Parathyroid adenoma (tissue), 2 donors: ENCODE measurements around the gene MFN1.

Experiments
- H2AFZ ChIP-seq: fragments of 300-600 bp; sonication (generic); one replicate; pipeline ENCODE4 v1.7.0; 2017; ENCODE audit warnings: antibody characterized with exemption, mild to moderate bottlenecking
- H3K27ac ChIP-seq: fragments of 300-600 bp; sonication (generic); one replicate; pipeline ENCODE4 v1.7.0; 2017
- H3K27me3 ChIP-seq: fragments of 300-600 bp; sonication (generic); one replicate; pipeline ENCODE4 v1.7.0; 2017; ENCODE audit warnings: low read length; ENCODE audit not compliant: control insufficient read depth, insufficient read depth
- H3K36me3 ChIP-seq: fragments of 300-600 bp; sonication (generic); one replicate; pipeline ENCODE4 v1.7.0; 2017; ENCODE audit warnings: low read length; ENCODE audit not compliant: control insufficient read depth, insufficient read depth
- H3K4me1 ChIP-seq: fragments of 300-600 bp; sonication (generic); one replicate; pipeline ENCODE4 v1.7.0; 2017; ENCODE audit warnings: control low read depth
- H3K4me2 ChIP-seq: fragments of 300-600 bp; sonication (generic); one replicate; pipeline ENCODE4 v1.7.0; 2017; ENCODE audit warnings: low read length
- H3K4me3 ChIP-seq: fragments of 300-600 bp; sonication (generic); one replicate; pipeline ENCODE4 v1.7.0; 2017; ENCODE audit warnings: low read depth, low read length
- H3K79me2 ChIP-seq: fragments of 300-600 bp; sonication (generic); one replicate; pipeline ENCODE4 v1.7.0; 2017; ENCODE audit warnings: control low read depth
- H3K9ac ChIP-seq: fragments of 300-600 bp; sonication (generic); one replicate; pipeline ENCODE4 v1.7.0; 2017; ENCODE audit warnings: mild to moderate bottlenecking
- H3K9me3 ChIP-seq: fragments of 300-600 bp; sonication (generic); one replicate; pipeline ENCODE4 v1.7.0; 2017; ENCODE audit warnings: low read length; ENCODE audit not compliant: control insufficient read depth
- CTCF ChIP-seq: fragments of 300-600 bp; sonication (generic); IDR thresholded peaks from one replicate; pipeline ENCODE4 v1.7.0; 2017; ENCODE audit warnings: antibody characterized with exemption, mild to moderate bottlenecking
- donor health status: primary hyperparathyroidism.

The MFN1 gene

DNA sequence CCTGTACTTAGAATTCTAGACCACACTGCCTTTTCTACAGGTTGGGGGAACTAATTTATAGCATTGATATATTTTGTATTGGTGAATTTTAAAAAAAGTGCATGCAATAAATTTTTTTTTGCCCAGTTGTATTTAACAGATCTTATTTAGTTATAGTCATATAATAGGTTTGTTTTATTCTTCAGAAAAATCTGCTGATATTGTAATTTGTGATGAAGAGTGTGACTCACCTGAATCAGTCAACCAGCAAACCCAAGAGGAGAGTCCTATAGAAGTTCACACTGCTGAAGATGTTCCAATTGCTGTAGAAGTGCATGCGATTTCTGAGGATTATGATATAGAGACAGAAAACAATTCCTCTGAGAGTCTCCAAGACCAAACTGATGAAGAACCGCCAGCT is 14.4 kb upstream of the MFN1 start:
- Histone ChIP-seq H3K4me2 (no peak overlapping the region), H3K79me2 (peaks cover 2% of the 10 kb centered on the region), H3K9ac (no peak overlapping the region), H3K27ac (no peak overlapping the region), H3K36me3 (no peaks in the 10 kb centered on the region), H3K4me1 (no peaks in the 10 kb centered on the region), H2AFZ (no peak overlapping the region), H3K27me3 (no peaks in the 10 kb centered on the region), H3K4me3 (no peak overlapping the region), H3K9me3 (no peaks in the 10 kb centered on the region)
- no peak for TF ChIP-seq CTCF

DNA sequence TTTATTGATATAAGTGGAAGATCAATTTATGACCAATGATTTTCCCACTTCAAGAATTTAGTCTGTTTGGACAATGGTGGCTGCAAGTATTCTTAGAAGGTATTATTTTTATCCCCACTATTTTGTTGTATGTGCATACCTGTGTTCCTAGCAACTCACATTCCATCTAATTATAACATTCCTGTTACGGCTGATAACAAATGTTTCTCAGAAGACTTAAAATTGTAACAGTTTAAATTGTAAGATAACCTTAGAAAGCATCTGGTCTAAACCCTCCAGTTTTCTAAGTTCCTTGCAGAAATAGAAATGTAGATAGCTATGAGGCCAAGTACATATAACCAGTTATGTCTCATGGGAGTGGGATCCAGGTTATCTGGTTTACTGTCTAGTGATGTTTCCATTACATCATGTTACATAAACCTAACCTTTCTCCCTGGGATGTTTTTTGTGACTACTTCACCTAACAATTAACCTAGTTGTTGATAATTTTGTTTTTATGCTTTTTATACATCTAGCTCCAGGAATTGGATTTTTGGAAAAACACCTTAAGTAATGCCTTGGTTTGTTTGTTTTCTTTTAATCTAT is 11.1 kb upstream of the MFN1 start:
- Histone ChIP-seq H3K36me3 (no peaks in the 10 kb centered on the region), H3K27me3 (no peaks in the 10 kb centered on the region), H3K27ac (no peak overlapping the region), H3K79me2 (peaks cover 2% of the 10 kb centered on the region), H3K4me3 (no peak overlapping the region), H3K9ac (no peak overlapping the region), H3K4me2 (no peak overlapping the region), H3K4me1 (no peaks in the 10 kb centered on the region), H3K9me3 (no peaks in the 10 kb centered on the region), H2AFZ (no peak overlapping the region)
- no peak for TF ChIP-seq CTCF

DNA sequence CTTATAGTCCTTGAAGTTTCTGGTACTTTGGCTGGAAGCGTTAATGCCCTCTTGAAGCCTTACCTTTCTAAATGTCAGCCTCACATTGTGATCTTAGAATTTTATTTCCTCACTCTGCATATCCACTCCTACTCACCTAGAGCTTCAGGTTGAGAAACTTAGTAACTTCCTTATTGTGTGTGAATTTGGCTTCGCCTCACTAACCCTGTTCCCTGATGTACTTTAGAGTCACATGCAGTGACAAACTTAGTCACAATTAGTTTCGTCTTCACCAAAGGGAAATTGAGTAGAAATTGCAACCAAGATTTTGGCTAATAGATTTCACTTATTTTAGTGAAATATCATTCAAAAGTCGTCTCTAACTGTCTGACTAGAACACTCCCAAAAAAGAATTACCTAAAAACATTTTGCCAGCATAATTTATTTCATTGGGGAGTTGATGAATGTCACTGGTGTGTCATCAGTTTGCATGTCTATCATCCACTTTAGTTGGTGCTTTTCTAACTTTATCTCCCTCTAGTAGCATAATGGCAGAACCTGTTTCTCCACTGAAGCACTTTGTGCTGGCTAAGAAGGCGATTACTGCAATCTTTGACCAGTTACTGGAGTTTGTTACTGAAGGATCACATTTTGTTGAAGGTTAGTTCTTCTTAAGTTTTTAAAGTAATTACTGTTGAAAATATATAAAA is 960 bp downstream of the MFN1 start:
- Histone ChIP-seq H3K4me3 (peak overlapping the region; percentile 97), H3K27ac (no peak overlapping the region), H3K36me3 (no peaks in the 10 kb centered on the region), H3K4me2 (peak overlapping the region; percentile 46), H3K4me1 (no peaks in the 10 kb centered on the region), H3K79me2 (no peaks in the 10 kb centered on the region), H3K27me3 (no peaks in the 10 kb centered on the region), H2AFZ (peak overlapping the region; percentile 99), H3K9me3 (no peaks in the 10 kb centered on the region), H3K9ac (no peak overlapping the region)
- TF ChIP-seq CTCF, result no peak

- Histone ChIP-seq H3K4me1 (no peaks in the 10 kb centered on the region), H3K36me3 (no peaks in the 10 kb centered on the region), H3K27me3 (no peaks in the 10 kb centered on the region), H3K27ac (no peak overlapping the region), H3K4me3 (no peak overlapping the region), H3K4me2 (no peak overlapping the region), H3K79me2 (peaks cover 2% of the 10 kb centered on the region), H3K9ac (no peak overlapping the region), H3K9me3 (no peaks in the 10 kb centered on the region), H2AFZ (no peak overlapping the region)
- TF ChIP-seq CTCF, result no peak
Measured at GRCh38 chr3:179355996-179356395, 8.5 kb downstream of the MFN1 start.

GRCh38 chr3:179363332-179363731 is 15.8 kb downstream of the MFN1 start:
- Histone ChIP-seq H3K79me2 (peaks cover 2% of the 10 kb centered on the region), H3K4me2 (no peak overlapping the region), H3K36me3 (no peaks in the 10 kb centered on the region), H3K4me3 (no peak overlapping the region), H3K9me3 (no peaks in the 10 kb centered on the region), H2AFZ (no peak overlapping the region), H3K4me1 (no peaks in the 10 kb centered on the region), H3K9ac (no peak overlapping the region), H3K27ac (no peak overlapping the region), H3K27me3 (no peaks in the 10 kb centered on the region)
- TF ChIP-seq CTCF, result no peak
